Tibial nerve (tissue), 4 donors: ENCODE measurements around the gene SLC9C1.

ENCODE experiments used
- EP300 ChIP-seq, 2 donors: sonication (generic); formaldehyde crosslinking; IDR thresholded peaks; one replicate each; pipeline ENCODE4 v1.6.1; 2017; ENCODE audit warnings: antibody characterized with exemption in 2 of 2, mild to moderate bottlenecking in 1 of 2
- POLR2A ChIP-seq, 2 donors: fragments of 450-650 bp; IDR thresholded peaks; one replicate each; pipeline ENCODE4 v1.6.1; 2017; ENCODE audit warnings: antibody characterized with exemption in 2 of 2, mild to moderate bottlenecking in 2 of 2, moderate library complexity in 2 of 2
- TF ChIP-seq, protein P1 (sequence below), 5 experiments: fragments of 200-600 bp in 3 of 5; fragments of 450-650 bp in 2 of 5; sonication (generic) in 3 of 5; IDR thresholded peaks; one replicate each; pipeline ENCODE4 v1.5.1; 2016 to 2019; ENCODE audit warnings: antibody characterized with exemption in 5 of 5, mild to moderate bottlenecking in 3 of 5, moderate library complexity in 2 of 5

DNA sequence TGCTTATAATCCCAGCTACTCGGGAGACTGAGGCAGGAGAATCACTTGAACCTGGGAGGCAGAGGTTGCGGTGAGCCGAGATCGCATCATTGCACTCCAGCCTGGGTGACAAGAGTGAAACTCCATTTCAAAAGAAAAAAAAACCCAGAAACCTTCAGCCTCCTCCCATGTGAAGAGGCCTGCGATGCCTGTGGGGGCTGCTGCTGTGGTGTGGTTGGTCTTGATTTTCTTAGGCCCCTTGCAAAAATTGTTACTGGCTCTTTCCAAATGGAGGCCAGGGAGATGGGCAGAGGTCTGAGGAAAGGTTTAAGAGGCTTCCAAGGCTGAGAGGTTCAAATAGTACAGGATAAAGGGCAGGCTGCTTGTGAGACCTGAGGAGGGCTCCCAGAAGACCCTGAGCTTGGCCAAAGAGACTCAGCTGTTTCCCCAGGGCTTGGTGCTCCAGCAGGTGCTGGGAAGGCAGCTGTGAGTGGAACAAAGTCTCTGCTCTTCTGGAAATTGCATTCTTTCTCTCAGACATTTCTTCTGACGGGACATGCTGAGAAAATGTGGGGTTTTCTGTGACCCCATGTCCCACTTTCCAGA is 179.3 kb downstream of the SLC9C1 start:
- TF ChIP-seq, protein P1, sequence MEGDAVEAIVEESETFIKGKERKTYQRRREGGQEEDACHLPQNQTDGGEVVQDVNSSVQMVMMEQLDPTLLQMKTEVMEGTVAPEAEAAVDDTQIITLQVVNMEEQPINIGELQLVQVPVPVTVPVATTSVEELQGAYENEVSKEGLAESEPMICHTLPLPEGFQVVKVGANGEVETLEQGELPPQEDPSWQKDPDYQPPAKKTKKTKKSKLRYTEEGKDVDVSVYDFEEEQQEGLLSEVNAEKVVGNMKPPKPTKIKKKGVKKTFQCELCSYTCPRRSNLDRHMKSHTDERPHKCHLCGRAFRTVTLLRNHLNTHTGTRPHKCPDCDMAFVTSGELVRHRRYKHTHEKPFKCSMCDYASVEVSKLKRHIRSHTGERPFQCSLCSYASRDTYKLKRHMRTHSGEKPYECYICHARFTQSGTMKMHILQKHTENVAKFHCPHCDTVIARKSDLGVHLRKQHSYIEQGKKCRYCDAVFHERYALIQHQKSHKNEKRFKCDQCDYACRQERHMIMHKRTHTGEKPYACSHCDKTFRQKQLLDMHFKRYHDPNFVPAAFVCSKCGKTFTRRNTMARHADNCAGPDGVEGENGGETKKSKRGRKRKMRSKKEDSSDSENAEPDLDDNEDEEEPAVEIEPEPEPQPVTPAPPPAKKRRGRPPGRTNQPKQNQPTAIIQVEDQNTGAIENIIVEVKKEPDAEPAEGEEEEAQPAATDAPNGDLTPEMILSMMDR (IDR thresholded peaks at IDR 0.05): no peak
- no peak for TF ChIP-seq POLR2A (IDR thresholded peaks at IDR 0.05)
- no peak for TF ChIP-seq EP300 (IDR thresholded peaks at IDR 0.05)
